ENCODE measurements around the gene DACH2.

Gene DACH2

DNA sequence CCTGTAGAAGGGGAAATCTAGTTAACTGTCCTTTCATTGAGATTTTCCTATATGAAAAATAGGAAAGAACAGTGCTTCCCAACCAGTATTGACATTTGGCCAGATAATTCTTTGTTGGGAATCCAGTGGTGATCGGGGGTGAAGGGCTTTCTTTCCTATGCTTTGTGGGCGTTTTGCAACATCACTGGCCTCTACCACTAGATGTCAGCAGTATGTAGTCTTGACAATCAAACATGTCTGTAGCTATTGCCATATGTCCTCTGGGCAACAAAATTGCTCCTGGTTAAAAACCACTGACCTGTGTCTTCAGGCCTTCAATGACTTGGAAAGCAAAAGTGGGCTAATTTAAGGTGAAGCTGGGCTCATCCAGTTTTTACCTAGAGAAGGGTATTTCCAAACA is 658.5 kb downstream of the DACH2 start:
- DNase-seq (ENCODE audit: low spot score): no peak

GRCh38 chrX:86809651-86810050 is 661.4 kb downstream of the DACH2 start:
- DNase-seq (ENCODE audit: low spot score): no peak

DNA sequence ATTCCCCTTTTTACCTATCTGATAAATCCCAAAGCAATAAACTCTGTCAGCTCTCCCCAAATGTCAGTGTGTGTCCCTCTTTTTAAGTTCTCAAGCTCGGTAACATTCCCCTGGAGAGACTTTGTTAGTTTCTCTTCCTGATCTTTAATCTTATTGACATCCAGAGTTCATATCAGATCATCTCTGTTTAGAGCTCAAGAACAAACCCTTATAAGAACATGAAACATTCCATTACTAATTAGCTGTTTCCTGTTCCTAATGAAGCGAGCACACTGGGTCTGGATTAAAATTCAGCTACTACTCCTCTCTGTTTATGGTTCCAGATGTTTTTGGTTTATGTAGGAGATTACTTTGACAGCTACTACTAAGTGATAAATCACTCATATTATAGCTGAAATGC is 681.5 kb downstream of the DACH2 start:
- no peak for DNase-seq (ENCODE audit: low spot score)

DNA sequence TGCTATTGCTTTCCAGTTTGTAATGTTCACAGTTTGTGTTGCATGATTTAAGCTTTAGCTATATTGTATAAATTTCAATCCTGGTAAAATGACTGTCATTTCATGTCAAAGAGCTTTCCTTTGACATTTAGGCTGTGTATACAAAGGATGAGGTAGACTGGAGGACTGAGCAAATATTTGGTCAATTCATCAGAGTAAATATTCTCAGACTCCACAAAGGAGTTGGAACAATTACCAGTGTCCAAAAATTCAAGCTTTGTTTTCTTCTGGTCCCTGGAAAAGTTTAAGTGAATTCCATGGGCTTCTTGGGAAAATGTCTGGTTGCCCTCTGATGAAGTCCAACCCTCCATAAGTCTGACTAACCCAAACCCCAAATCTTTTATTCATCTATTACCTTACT is 682.4 kb downstream of the DACH2 start:
- no peak for DNase-seq (ENCODE audit: low spot score)

DNA sequence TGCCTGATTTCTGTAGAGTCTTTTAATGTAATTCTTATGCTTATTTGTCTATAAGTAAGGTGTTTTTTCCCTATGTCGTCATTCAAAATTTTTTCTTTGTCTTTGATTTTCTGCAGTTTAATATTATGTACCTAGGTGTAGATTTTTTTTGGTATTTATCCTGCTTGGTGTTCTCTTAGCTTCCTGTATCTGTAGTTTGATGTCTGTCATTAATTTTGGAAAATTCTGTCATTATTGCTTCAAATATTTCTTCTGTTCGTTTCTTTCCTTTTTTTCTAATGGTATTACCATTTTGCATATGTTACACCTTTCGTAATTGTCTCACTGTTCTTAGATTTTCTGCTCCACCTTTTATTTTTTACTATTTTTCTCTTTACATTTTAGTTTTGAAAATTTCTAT is 696.9 kb downstream of the DACH2 start:
- no peak for DNase-seq (ENCODE audit: low spot score)

All from CD4-positive, alpha-beta T cell treated with Interleukin-2 at 100 ng/mL for 4 hours (primary cell).